NAMALWA (cell line): ENCODE measurements around the gene ZGLP1.
"Not testable (repeated sequence)": the region's sequence is repeated elsewhere in the genome, so short reads cannot be mapped to it uniquely, and the experiment has no call there.

Experiments used
- DNase-seq: peaks from one replicate; pipeline ENCODE4 v3.0.0-alpha.2; 2015; ENCODE audit warnings: low spot score

Gene ZGLP1

GRCh38 chr19:10309423-10309822, at the start of gene ZGLP1:
Gene ZGLP1 (minus strand): TSS chr19:10309815.
- no peak for DNase-seq

GRCh38 chr19:10356431-10356830, 46.8 kb upstream of the ZGLP1 start:
- DNase-seq = no peak

- DNase-seq = peak; percentile 88
These were observed 44.3 kb upstream of the ZGLP1 start for GRCh38 chr19:10353793-10354391.

- no peak for DNase-seq
These were observed 43.4 kb upstream of the ZGLP1 start for GRCh38 chr19:10352764-10353671.

GRCh38 chr19:10346509-10346908, 36.9 kb upstream of the ZGLP1 start:
- no peak for DNase-seq

GRCh38 chr19:10344780-10345179, 35.2 kb upstream of the ZGLP1 start:
- no peak for DNase-seq

- DNase-seq = no peak
These were observed 33.9 kb upstream of the ZGLP1 start for GRCh38 chr19:10343495-10343894.

- no peak for DNase-seq
These were observed 30.4 kb upstream of the ZGLP1 start for GRCh38 chr19:10339977-10340376.

- DNase-seq = peak; percentile 67
These were observed 29.9 kb upstream of the ZGLP1 start, which contains the start of gene ICAM3 for GRCh38 chr19:10339380-10339960. Gene ICAM3 (minus strand): TSS chr19:10339624. CDS start chr19:10339614, 10 bp downstream.

- DNase-seq = no peak
These were observed 29.3 kb upstream of the ZGLP1 start for GRCh38 chr19:10338940-10339339.

GRCh38 chr19:10336725-10337124, 27.1 kb upstream of the ZGLP1 start:
- DNase-seq = not testable (repeated sequence)

GRCh38 chr19:10335352-10335985, 25.9 kb upstream of the ZGLP1 start:
- DNase-seq = no peak

GRCh38 chr19:10334588-10335351, 25.2 kb upstream of the ZGLP1 start:
- DNase-seq = peak; percentile 77

- DNase-seq = no peak
These were observed 24.4 kb upstream of the ZGLP1 start for GRCh38 chr19:10333758-10334587.

GRCh38 chr19:10332965-10333757, 23.5 kb upstream of the ZGLP1 start, which contains the start of gene RAVER1:
Gene RAVER1 (minus strand): TSS chr19:10333529. CDS start chr19:10333507, 22 bp downstream.
- DNase-seq = peak; percentile 97

- DNase-seq = no peak
These were observed 22.7 kb upstream of the ZGLP1 start for GRCh38 chr19:10332158-10332964.

GRCh38 chr19:10329555-10329954, 19.9 kb upstream of the ZGLP1 start:
- no peak for DNase-seq

GRCh38 chr19:10328558-10329429, 19.2 kb upstream of the ZGLP1 start:
- DNase-seq = no peak
